Measurements from ENCODE around the gene SNRPD3.
A peak's percentile ranks its signal among the peaks of the same experiment; 100 is the strongest.

Gene SNRPD3

GRCh38 chr22:24518228-24518627 lies 37.6 kb upstream of the SNRPD3 start:
- TF ChIP-seq, protein P1, sequence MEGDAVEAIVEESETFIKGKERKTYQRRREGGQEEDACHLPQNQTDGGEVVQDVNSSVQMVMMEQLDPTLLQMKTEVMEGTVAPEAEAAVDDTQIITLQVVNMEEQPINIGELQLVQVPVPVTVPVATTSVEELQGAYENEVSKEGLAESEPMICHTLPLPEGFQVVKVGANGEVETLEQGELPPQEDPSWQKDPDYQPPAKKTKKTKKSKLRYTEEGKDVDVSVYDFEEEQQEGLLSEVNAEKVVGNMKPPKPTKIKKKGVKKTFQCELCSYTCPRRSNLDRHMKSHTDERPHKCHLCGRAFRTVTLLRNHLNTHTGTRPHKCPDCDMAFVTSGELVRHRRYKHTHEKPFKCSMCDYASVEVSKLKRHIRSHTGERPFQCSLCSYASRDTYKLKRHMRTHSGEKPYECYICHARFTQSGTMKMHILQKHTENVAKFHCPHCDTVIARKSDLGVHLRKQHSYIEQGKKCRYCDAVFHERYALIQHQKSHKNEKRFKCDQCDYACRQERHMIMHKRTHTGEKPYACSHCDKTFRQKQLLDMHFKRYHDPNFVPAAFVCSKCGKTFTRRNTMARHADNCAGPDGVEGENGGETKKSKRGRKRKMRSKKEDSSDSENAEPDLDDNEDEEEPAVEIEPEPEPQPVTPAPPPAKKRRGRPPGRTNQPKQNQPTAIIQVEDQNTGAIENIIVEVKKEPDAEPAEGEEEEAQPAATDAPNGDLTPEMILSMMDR (IDR thresholded peaks at IDR 0.05; ENCODE audit: insufficient read depth, low read length, poor library complexity, severe bottlenecking), result no peak
- Histone ChIP-seq H3K27me3 (replicated peaks; ENCODE audit: control insufficient read depth, insufficient read depth, low read length) (no peaks in the 10 kb centered on the region), H3K4me3 (replicated peaks; ENCODE audit: low read depth, low read length) (no peak overlapping the region), H3K36me3 (ENCODE audit: control insufficient read depth, insufficient read depth, low read length) (no peaks in the 10 kb centered on the region)
- no peak for DNase-seq (ENCODE audit: extremely low read depth, insufficient read length)

- Histone ChIP-seq H3K36me3 (ENCODE audit: control insufficient read depth, insufficient read depth, low read length) (no peaks in the 10 kb centered on the region), H3K27me3 (replicated peaks; ENCODE audit: control insufficient read depth, insufficient read depth, low read length) (no peaks in the 10 kb centered on the region), H3K4me3 (replicated peaks; ENCODE audit: low read depth, low read length) (no peak overlapping the region)
- TF ChIP-seq, protein P1 (IDR thresholded peaks at IDR 0.05; ENCODE audit: insufficient read depth, low read length, poor library complexity, severe bottlenecking), result no peak
- DNase-seq (ENCODE audit: extremely low read depth, insufficient read length), result no peak
Measured at GRCh38 chr22:24518771-24519485, 36.9 kb upstream of the SNRPD3 start.

DNA sequence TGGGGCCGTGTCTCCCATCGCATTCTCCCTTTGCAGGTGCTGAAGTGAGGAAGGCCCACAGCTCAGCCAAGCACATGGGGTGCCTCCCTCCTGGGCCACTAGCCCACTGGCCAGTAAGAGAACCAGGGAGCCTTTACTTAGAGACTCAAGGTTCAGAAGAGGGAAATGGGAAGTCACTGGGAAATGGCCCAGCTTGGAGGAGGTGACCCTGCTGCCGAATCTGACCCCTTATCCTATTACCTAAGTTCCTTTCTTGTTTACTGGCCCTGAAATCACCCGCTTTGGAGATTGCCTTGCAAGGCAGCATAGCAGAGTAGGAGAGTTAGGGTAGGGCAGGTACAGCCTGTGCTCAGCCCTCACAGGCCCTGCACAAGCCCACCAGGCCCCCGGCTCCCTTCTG lies 36.3 kb upstream of the SNRPD3 start:
- H3K4me3 ChIP-seq (replicated peaks; ENCODE audit: low read depth, low read length), result no peak overlapping the region

GRCh38 chr22:24521791-24522245 lies 34.0 kb upstream of the SNRPD3 start:
- Histone ChIP-seq H3K4me3 (replicated peaks; ENCODE audit: low read depth, low read length) (no peak overlapping the region), H3K27me3 (replicated peaks; ENCODE audit: control insufficient read depth, insufficient read depth, low read length) (no peaks in the 10 kb centered on the region), H3K36me3 (ENCODE audit: control insufficient read depth, insufficient read depth, low read length) (no peaks in the 10 kb centered on the region)
- DNase-seq (ENCODE audit: extremely low read depth, insufficient read length), result no peak
- TF ChIP-seq, protein P1 (IDR thresholded peaks at IDR 0.05; ENCODE audit: insufficient read depth, low read length, poor library complexity, severe bottlenecking), result peak; percentile 54

More for the DNA sequence above, 36.3 kb upstream of the SNRPD3 start:
- Histone ChIP-seq H3K27me3 (replicated peaks; ENCODE audit: control insufficient read depth, insufficient read depth, low read length) (no peaks in the 10 kb centered on the region), H3K36me3 (ENCODE audit: control insufficient read depth, insufficient read depth, low read length) (no peaks in the 10 kb centered on the region)
- TF ChIP-seq, protein P1 (IDR thresholded peaks at IDR 0.05; ENCODE audit: insufficient read depth, low read length, poor library complexity, severe bottlenecking), result no peak
- DNase-seq (ENCODE audit: extremely low read depth, insufficient read length), result no peak

DNA sequence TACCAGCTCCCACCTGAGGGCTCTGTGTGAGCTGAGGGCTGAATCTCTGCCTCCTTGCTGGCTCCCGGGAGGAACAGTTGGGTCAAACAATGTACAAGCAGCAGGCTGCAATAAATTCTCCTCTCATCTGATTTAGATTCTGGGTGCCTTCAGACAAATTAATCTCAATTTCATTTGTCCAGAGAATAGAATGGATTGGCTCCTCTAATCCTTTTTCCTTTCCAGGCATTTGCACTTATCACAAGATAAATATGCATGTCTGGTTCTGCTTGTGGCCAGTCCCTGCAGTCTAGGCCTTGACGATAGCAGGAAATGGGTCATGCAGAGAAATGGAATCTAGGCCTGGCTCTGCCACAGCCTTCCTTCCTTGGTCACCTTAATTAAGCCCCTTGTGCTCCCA lies 31.9 kb upstream of the SNRPD3 start:
- TF ChIP-seq, protein P1 (IDR thresholded peaks at IDR 0.05; ENCODE audit: insufficient read depth, low read length, poor library complexity, severe bottlenecking), result no peak
- no peak for DNase-seq (ENCODE audit: extremely low read depth, insufficient read length)
- no peak overlapping the region for H3K4me3 ChIP-seq (replicated peaks; ENCODE audit: low read depth, low read length)

More for the DNA sequence above, 31.9 kb upstream of the SNRPD3 start:
- Histone ChIP-seq H3K36me3 (ENCODE audit: control insufficient read depth, insufficient read depth, low read length) (no peaks in the 10 kb centered on the region), H3K27me3 (replicated peaks; ENCODE audit: control insufficient read depth, insufficient read depth, low read length) (no peaks in the 10 kb centered on the region)

Data from GM06990 (cell line).